Measurements from ENCODE around the gene SEZ6.

Gene SEZ6

DNA sequence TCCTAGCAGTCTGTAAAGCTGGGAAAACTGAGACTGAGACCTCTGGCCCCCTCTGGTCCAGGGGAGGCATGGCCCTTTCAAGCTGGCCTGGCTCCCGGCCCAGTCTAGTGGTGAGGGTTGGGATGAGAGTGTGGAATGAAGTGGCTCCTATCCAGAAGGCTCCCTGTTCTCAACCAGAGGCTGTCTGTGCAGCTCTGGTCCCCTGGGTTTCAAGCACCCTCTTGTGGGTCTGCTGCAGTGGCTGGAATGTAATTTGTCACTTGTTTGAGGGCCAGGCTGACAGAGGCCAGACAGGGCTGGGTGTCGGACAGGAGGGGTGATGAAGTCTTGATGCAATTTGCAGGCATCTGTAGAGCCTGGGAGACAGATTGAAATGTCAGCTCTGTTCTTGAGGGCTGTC lies 32.4 kb downstream of the SEZ6 start:
- Histone ChIP-seq H3K4me1 (ENCODE audit: insufficient read depth, poor library complexity, severe bottlenecking) (no peaks in the 10 kb centered on the region), H3K9me3 (ENCODE audit: severe bottlenecking) (no peaks in the 10 kb centered on the region), H3K36me3 (ENCODE audit: low read depth) (no peaks in the 10 kb centered on the region), H3K27ac (ENCODE audit: poor library complexity, severe bottlenecking) (no peak overlapping the region), H3K27me3 (ENCODE audit: insufficient read depth, poor library complexity, severe bottlenecking) (no peaks in the 10 kb centered on the region), H3K4me3 (ENCODE audit: severe bottlenecking) (no peak overlapping the region)
- DNase-seq (ENCODE audit: low spot score) (no peak), ATAC-seq (ENCODE audit: low read depth) (no peak; the same call in 2 of the 3 replicates)
- TF ChIP-seq, protein P1, sequence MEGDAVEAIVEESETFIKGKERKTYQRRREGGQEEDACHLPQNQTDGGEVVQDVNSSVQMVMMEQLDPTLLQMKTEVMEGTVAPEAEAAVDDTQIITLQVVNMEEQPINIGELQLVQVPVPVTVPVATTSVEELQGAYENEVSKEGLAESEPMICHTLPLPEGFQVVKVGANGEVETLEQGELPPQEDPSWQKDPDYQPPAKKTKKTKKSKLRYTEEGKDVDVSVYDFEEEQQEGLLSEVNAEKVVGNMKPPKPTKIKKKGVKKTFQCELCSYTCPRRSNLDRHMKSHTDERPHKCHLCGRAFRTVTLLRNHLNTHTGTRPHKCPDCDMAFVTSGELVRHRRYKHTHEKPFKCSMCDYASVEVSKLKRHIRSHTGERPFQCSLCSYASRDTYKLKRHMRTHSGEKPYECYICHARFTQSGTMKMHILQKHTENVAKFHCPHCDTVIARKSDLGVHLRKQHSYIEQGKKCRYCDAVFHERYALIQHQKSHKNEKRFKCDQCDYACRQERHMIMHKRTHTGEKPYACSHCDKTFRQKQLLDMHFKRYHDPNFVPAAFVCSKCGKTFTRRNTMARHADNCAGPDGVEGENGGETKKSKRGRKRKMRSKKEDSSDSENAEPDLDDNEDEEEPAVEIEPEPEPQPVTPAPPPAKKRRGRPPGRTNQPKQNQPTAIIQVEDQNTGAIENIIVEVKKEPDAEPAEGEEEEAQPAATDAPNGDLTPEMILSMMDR (IDR thresholded peaks at IDR 0.05; ENCODE audit: poor library complexity, severe bottlenecking), result no peak

DNA sequence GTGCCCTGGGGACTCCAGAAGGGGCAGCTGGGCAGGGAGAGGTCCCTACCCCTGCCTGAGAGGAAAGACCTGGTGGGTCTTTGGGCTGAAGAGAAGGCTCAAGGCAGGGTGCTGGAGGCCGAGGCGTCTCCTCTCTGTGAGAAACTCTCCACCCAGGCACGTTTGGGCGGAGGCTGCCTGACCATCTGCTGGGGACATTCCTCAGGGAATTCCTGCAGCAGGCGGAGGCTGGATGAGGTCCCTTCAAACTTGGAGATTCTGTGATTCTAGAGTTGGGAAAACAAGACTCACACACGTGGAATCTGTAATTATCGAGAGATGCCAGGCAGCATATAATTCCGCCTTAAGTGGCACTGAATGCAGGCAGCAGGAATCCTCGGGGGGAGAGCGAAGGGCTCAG lies 33.4 kb downstream of the SEZ6 start:
- no peaks in the 10 kb centered on the region for H3K4me1 ChIP-seq (ENCODE audit: insufficient read depth, poor library complexity, severe bottlenecking)
- TF ChIP-seq, protein P1 (IDR thresholded peaks at IDR 0.05; ENCODE audit: poor library complexity, severe bottlenecking), result no peak
- H3K27me3 ChIP-seq (ENCODE audit: insufficient read depth, poor library complexity, severe bottlenecking), result no peaks in the 10 kb centered on the region
- no peaks in the 10 kb centered on the region for H3K9me3 ChIP-seq (ENCODE audit: severe bottlenecking)
- DNase-seq (ENCODE audit: low spot score), result no peak
- no peaks in the 10 kb centered on the region for H3K36me3 ChIP-seq (ENCODE audit: low read depth)
- H3K27ac ChIP-seq (ENCODE audit: poor library complexity, severe bottlenecking), result no peak overlapping the region
- ATAC-seq (ENCODE audit: low read depth), result no peak
- no peak overlapping the region for H3K4me3 ChIP-seq (ENCODE audit: severe bottlenecking)

DNA sequence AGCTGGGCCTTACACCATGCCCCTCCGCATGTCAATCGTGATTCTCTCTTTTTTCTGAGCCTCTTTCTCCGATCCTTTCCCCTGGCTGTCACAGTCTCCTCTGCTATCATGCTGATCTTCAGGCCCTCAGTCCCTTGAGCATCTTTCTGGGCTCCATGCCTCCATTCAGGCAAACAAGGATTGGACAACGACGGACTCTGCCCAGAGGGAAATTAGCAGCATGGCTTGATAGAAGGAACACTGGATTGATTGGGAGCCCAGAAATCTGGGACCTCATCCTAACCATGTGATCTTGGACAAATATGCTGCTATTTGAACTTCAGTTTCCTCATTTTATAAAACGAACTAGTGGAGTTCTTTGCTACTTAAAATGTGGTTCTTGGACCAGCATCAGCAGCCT lies 35.0 kb downstream of the SEZ6 start:
- Histone ChIP-seq H3K27me3 (ENCODE audit: insufficient read depth, poor library complexity, severe bottlenecking) (no peaks in the 10 kb centered on the region), H3K9me3 (ENCODE audit: severe bottlenecking) (no peaks in the 10 kb centered on the region), H3K4me3 (ENCODE audit: severe bottlenecking) (no peak overlapping the region), H3K36me3 (ENCODE audit: low read depth) (no peaks in the 10 kb centered on the region), H3K27ac (ENCODE audit: poor library complexity, severe bottlenecking) (no peak overlapping the region), H3K4me1 (ENCODE audit: insufficient read depth, poor library complexity, severe bottlenecking) (no peaks in the 10 kb centered on the region)
- DNase-seq (ENCODE audit: low spot score) (no peak), ATAC-seq (ENCODE audit: low read depth) (no peak)
- TF ChIP-seq, protein P1 (IDR thresholded peaks at IDR 0.05; ENCODE audit: poor library complexity, severe bottlenecking), result no peak

DNA sequence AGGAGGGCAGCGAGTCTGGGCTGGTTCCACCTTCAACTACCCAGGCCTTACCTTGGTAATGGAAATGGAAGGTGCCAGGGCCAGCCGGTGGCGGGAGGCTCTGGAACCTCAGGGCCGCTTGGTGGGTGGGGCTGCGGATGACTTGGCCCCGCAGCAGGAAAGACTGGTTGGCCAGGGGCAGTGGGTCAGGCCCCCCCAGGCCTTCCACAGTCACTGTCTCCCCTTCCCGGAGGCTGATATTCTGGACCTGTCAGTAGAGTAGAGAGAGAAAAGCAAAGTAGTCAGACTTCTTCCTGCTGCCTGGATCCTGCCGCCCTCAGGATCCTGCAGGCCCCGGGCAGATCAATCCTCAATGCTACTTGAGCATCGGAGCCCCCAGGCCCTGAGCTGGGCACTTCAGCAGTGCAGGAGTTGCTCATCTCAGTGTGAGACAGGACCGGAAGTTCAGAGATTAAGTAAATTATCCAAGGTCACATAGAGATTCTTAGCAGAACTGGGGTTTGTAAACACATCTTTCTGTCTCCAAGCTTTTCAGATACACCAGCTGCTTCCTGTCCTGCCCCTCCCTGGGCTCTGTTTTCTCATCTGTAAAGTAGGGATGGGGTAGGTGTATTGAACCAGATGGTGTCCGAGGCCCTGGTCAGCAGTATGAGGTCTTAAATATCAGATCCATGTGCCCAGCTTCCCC lies 36.0 kb downstream of the SEZ6 start:
- no peak overlapping the region for H3K4me3 ChIP-seq (ENCODE audit: severe bottlenecking)
- H3K27ac ChIP-seq (ENCODE audit: poor library complexity, severe bottlenecking), result no peak overlapping the region
- DNase-seq (ENCODE audit: low spot score) (no peak), ATAC-seq (ENCODE audit: low read depth) (no peak)
- TF ChIP-seq, protein P1 (IDR thresholded peaks at IDR 0.05; ENCODE audit: poor library complexity, severe bottlenecking), result no peak
- H3K27me3 ChIP-seq (ENCODE audit: insufficient read depth, poor library complexity, severe bottlenecking), result no peaks in the 10 kb centered on the region
- H3K36me3 ChIP-seq (ENCODE audit: low read depth), result no peaks in the 10 kb centered on the region
- no peaks in the 10 kb centered on the region for H3K9me3 ChIP-seq (ENCODE audit: severe bottlenecking)
- no peaks in the 10 kb centered on the region for H3K4me1 ChIP-seq (ENCODE audit: insufficient read depth, poor library complexity, severe bottlenecking)

DNA sequence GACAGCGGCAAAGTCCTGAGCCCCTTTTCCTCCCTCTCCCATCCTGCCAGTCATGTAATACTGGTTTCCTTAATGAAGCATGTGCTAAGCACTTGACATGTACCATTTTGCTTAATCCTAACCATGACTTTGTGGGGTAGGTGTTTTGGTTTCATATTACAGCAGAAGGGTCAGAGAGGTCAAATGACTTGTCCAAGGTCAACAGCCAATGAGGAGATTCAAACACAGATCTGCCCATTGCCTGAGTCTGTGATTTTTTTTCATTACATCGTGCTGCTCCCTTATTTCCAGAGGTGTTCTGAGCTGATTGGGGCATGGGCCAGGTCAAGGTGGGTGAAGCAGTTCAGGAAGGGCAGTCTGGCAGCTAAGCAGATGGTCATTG lies 36.9 kb downstream of the SEZ6 start:
- Histone ChIP-seq H3K36me3 (ENCODE audit: low read depth) (no peaks in the 10 kb centered on the region), H3K9me3 (ENCODE audit: severe bottlenecking) (no peaks in the 10 kb centered on the region), H3K27me3 (ENCODE audit: insufficient read depth, poor library complexity, severe bottlenecking) (no peaks in the 10 kb centered on the region), H3K4me1 (ENCODE audit: insufficient read depth, poor library complexity, severe bottlenecking) (no peaks in the 10 kb centered on the region), H3K4me3 (ENCODE audit: severe bottlenecking) (no peak overlapping the region), H3K27ac (ENCODE audit: poor library complexity, severe bottlenecking) (no peak overlapping the region)
- TF ChIP-seq, protein P1 (IDR thresholded peaks at IDR 0.05; ENCODE audit: poor library complexity, severe bottlenecking), result no peak
- no peak for ATAC-seq (ENCODE audit: low read depth)
- no peak for DNase-seq (ENCODE audit: low spot score)

Measured in RWPE2 (cell line).